CD4-positive, alpha-beta T cell treated with Interleukin-21 for 1 hour (primary cell): ENCODE results near the gene CBX8.

Source experiments
- DNase-seq: peaks from one replicate; pipeline ENCODE4 v3.0.0-alpha.2; 2020

The CBX8 gene

DNA sequence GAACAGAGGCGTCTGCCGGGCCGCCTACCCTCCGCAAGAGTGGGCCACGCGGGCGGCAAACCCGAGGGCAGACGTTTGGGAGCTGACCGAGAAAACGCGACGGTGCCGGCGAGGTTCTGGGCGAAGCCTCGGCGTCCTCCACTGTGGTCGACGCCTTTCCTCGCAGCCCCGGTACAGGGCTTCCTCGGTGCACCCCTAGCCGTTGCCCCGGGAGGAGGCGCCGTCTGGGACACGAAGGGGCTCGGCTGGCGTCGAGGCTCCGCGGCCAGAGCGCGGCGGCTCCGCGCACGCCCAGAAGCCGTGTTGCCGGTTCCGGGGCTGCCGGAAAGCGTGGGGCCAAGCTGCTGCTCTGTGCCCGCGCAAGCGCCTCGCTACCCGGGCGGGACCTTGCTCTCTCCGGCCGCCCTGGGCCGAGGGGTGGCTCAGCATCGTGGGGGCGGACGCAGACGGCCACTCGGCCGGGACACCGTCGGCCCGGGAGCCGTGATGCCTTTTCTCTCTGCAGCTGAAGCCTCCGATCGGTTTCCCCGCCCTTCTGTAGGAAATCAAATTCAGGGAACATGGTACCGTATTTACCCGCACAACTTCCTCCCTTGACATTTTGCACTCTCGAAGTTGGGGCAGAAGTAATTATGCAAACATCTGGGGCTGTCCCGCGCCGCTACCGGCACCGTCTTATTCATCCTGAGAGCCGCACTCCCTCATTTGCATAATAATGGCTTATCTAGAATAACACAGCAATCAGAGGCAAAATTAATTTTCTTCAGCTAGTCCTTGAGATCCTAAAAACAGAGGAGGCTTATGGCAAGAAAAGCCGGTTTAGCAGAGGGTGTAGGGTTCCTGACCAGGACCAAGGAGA is 7.3 kb upstream of the CBX8 start:
- peak; percentile 51 for DNase-seq

DNA sequence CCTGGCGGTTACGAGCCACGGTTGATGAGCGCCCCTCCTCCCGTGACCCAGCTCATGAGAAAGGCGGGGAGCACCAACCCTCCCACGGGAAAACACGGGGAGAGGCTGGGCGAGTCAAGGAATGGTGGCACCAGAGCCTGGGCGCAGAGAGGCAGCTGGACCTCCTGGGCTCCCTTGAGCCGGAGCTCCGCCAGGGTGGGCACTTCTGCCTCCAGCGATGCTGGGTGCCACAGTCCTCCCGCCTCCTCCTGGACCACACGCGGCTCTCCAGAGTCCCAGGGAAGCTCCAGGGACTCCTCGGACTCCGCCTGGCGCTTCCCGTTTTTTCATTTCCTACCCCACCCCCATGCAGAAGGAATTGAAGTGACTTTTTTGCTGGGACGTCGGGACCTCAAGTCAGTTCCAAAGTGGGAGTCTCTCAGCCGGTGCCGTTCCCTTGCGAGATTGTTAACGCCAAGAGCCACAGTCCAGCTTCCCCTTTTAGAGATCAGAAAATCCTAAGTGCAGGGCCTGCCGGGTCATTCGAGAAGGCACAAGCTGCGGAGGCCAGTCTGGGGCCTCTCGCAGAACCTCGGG is 6.6 kb upstream of the CBX8 start:
- no peak for DNase-seq

GRCh38 chr17:79802736-79803420 is 6.0 kb upstream of the CBX8 start:
- no peak for DNase-seq

- no peak for DNase-seq
Observed at GRCh38 chr17:79802039-79802735, 5.3 kb upstream of the CBX8 start.

DNA sequence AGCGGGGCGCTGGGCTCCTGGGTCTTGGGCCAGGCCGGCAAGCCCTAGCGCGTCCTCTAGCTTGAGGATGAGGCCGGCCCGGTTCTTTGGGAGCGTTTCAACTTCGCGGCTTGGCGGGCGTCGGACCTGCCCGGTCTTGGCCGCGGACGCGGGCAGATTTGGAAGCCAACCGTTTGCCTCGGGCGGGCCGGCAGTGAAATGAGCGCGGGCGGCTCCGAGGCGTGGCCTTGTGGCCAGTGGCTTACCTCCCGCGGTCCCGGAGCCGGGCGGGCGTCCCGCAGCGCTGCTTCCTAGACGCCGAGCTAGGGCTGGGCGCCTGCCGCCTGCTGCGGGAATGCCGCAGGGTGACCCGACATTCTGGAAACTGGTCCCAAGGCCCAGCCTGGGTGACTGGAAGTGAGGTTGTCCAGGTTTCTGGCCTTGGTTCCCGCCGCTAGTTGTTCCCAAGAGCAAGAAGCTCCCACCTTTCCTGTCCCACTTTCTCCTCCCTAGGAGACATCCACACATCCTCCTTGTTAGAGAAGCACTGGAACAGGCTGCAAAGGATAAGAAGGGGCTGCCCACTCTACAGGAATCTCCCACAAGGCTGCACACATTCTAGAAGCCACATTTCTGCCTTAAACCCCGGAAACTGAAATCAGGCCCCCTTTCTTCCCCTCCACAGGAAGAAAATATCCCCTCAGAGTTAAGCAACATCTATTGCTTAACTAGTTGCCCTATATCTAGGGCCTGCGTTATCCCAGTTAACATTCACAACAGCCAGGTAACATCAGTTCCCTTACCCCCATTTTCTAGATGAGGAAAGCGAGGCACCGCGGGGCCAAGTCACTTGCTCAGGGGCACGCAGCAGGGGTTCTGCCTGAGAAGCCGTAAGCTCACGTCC is 4.5 kb upstream of the CBX8 start:
- no peak for DNase-seq

DNA sequence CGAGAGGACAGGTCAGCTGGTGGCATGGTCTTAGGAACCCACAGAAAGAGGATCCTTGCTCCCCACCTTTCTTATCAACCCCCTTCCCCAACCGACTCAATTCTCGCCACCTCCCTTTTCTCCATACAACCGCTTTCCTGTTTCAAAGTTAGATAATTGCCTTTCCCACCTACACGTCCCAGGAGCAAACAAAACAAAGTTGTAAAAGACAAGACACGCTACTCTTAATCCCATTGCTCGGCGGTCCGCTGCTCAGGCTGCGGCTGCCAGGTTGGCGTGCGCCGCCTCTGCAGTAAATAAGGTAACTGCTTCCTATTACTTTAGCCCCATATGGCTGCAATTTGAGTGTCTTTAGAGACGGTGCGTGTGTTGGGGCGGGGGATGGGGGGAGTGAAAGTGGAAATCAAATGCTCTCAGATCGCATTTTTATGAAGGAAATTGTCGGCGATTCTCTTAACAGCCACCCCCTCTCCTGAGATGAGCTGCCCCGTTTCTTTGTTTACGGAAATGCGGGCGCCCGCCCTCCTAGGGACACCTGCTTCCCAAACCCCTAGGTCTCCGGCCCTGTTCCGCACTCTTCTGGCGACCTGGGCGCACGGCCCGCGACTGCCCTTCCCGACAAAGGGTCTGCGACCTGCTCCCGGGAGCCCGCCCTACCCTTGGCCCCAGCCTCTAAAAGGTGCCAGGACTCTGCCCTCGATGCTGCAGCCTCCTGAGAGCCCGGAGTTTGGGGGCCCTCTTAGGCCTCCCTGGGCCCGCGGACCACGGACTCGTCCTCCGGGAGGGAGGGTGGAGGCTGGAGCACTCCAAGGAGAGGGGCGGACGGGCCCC is 3.7 kb upstream of the CBX8 start:
- peak; percentile 57 for DNase-seq

GRCh38 chr17:79799538-79800324 is 2.9 kb upstream of the CBX8 start:
- DNase-seq: no peak

GRCh38 chr17:79799174-79799537 is 2.3 kb upstream of the CBX8 start:
- DNase-seq: no peak

DNA sequence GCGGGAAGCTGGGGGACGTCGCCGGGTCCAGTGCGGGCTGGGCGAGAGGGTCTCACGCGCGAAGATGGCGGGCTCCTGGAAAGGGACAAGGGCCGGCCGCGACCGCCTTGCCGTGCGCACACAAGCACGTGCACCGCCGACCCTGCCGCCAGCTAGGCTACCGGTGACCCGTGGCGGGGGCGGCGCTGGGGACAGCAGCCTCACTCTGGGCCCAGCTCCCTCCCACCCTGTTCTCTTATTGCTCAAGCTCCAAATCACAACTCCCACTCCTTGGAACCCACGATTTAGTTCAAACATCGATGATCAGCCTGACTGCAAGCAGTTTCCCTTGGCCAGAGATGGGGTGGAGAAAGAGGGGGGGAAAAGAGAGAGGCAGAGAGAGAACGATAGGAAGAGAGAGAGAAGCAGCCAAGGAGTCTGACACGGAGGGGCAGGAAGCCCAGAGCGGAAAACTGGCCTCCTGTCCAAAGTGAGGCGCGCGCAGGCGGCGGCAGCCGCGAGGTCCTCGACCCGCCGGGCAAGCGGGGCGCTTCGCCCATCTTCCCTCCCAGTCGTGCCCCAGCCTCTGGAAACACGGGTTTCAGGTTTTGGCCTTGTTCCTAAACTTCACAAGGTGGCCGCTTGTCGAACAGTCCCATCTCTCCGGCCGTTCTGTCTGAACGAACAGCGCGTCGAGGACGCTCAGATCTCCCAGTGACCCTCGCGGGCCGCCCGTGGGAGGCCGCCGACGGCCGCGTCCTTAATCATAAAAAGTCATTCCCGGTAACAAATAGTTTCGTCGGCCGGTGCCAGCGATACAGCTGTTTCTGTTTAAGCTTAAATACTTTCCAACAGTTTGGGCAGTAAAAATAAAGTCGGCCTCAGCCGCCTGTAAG is 1.7 kb upstream of the CBX8 start:
- no peak for DNase-seq

DNA sequence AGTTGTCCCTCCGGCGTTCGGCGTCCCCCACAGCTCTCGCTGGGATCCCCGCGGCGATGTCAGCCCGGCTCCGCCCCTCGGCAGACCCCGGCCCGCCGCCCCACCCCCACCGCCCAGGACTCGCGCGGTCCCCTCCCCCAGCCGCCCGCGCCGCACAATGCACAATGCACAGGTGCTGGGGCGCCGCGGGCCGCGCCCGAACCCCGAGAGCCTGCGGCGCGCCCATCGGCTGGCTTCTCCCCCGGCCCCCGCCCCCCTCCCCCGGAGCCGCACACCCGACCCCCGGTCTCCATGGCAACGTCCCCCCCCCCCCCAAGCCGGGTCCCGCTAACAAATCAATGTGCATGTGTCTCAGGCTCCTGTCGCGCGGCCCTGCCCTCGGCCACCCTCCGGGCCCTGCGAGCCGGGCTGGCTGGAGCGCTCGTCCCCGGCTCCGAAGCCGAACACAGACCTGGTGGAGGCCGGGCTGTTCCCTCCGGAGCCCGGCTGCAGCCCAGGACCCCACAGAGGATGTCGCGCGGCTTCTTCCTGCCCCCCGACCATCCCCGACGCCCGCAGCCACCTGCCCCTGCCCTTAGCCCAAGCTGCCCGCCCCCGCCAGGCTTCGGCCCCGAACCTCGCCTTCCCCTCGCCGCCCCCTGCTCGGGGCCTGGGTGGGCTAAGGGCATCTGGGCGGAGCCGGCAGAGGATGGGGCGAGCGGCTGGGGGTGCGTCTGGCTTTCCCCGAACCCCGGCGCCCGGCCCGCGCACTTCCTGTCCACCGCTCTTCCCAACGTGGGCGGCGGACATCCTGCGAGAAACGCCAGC is 818 bp upstream of the CBX8 start:
- DNase-seq: no peak

- no peak for DNase-seq
Observed at GRCh38 chr17:79796444-79796762, 474 bp downstream of the CBX8 start.

GRCh38 chr17:79795795-79796443 is 958 bp downstream of the CBX8 start:
- no peak for DNase-seq

DNA sequence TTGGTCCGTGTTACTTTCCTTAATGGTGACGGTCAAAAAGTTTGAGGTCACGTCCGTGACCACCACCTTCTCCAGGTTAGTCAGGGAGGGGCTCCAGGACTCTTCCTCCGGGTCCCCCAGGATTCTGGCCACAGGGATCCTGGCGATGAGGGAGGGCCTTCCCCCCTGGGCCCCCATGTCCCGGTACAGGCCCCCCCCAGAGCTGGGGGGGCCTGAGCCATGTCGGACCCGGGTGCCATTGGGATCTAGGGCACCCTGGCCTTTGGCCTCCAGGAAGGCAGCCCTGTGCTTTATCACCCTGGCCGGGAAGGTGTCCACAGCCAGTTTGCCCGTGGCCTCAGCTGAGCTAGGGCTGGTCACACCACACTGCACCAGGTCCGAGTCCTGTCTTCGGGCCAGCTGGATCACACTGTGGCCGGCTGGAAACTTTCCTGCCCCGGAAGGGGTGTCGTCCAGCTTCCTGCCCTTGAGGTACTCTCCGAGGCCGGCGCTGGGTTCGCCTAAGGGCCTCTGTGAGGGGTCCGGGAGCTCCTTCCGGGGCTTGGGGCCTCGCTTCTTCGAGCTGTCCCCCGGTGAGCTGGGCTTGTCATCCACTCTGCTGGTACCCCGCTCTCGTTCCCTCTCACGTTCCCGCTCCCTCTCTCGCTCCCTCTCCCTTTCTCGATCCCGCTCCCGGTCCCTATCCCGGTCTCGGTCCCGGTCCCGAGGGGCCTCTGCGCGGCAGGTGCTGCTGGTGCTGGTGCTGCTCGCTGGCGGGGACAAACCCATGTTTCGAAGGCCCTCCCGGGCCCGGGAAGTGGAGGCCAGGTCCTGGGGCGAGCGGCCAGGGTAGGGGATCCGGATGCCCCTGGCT is 2.0 kb downstream of the CBX8 start:
- no peak for DNase-seq

DNA sequence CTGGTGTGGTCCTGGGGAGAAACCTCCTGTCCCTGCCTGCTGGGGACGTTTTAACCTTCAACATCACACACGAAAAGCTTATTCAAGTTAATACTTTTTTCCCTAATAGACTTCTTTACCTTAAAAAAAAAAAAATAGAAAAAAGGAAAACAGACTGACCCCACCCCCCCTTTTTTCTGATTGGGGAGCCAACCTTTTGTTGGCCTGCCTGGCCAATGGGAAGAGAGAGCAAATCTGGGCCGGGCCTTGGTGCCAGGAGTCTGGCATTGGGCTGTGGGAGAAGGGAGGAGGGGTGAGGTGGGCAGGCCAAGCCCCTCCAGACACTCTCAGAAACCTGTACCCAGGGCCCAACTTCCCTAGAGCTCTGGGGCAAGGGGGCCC is 3.0 kb downstream of the CBX8 start:
- DNase-seq: no peak

- DNase-seq: no peak
Observed at GRCh38 chr17:79792984-79793923, 3.6 kb downstream of the CBX8 start.

DNA sequence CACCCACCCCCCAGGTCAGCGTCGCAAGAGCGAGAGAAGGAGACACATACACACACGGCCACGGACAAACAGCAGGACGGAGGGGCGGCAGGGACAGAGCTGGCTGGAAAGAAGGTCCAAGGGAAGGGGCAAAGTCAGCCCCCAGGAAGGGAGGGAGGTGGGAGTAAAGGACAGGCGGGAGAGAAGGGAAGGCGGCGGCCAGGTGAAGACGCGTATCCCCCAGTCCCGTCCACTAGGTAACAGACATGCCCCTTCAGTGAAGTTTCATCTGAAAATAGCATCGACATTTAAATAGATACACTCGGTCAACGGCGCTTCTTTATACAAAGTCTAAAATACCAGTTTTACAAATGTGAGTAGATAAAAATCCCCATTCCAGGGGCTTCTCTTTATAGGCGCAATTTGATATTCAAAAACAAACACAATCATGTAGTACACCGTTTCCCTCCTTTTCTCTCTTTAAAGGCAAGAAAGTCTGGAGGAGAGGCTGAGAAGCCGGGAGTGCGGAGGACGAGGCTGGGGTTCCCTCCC is 4.5 kb downstream of the CBX8 start:
- no peak for DNase-seq
